Adrenal gland (tissue), 12 donors: ENCODE measurements around the gene ITGA11. TPM values are rescaled to one million over a fixed set of nuclear protein-coding genes. Genes with fewer than 3 reads are reported as not detected.
A peak's percentile ranks its signal among the peaks of the same experiment; 100 is the strongest.

ENCODE experiments used
- DNase-seq, 7 donors: peaks; one replicate each; pipeline ENCODE4 v3.0.0-alpha.2; 2019 to 2020
- H3K27ac ChIP-seq, 5 donors: fragments of 200-600 bp; sonication (generic) in 4 of 5; 1 replicate in 3 of 5; 2 replicates in 2 of 5; pipeline versions ENCODE4 v1.5.1 to v1.8.0; 2016 to 2020; ENCODE audit warnings: mild to moderate bottlenecking in 1 of 5
- H3K27me3 ChIP-seq: fragments of 200-600 bp; 2 replicates; pipeline ENCODE4 v1.8.0; 2021
- H3K36me3 ChIP-seq, 2 donors: fragments of 200-600 bp; replicated peaks in 1 of 2; 1 replicate in 1 of 2; 2 replicates in 1 of 2; pipeline versions ENCODE4 v1.5.1 to v1.8.0; 2018 to 2022
- H3K4me1 ChIP-seq, 2 donors: fragments of 200-600 bp; replicated peaks in 1 of 2; 1 replicate in 1 of 2; 2 replicates in 1 of 2; pipeline versions ENCODE4 v1.5.1 to v1.8.0; 2018 to 2021
- H3K4me3 ChIP-seq, 4 donors: fragments of 200-600 bp; sonication (generic) in 3 of 4; one replicate each; pipeline ENCODE4 v1.5.1; 2016 to 2018
- H3K9me3 ChIP-seq, 3 donors: fragments of 200-600 bp; sonication (generic) in 1 of 3; replicated peaks in 1 of 3; 1 replicate in 2 of 3; 2 replicates in 1 of 3; pipeline versions ENCODE4 v1.5.1 to v1.8.0; 2016 to 2021
- POLR2A ChIP-seq, 2 donors: fragments of 450-650 bp; IDR thresholded peaks; one replicate each; pipeline ENCODE4 v1.6.1; 2017; ENCODE audit warnings: antibody characterized with exemption in 2 of 2, mild to moderate bottlenecking in 2 of 2, moderate library complexity in 1 of 2
- WGBS, 4 donors: extraction: QIAGEN DNeasy Blood & Tissue Kit in 2 of 4; methylation state at CpG; one replicate each; pipeline versions ENCODE4 v1.1.5 to v1.1.7; 2013 to 2017; 5-methylcytosine and 5-hydroxymethylcytosine counted together
- intact Hi-C, 2 donors: fragments of 100-400 bp; cut with DNase I; formaldehyde crosslinking; loops; one replicate each; pipeline versions ENCODE4 v1.14.1 to v1.15.0; 2022 to 2023
- polyA plus RNA-seq, 3 donors: library from polyadenylated mRNA; stranded (reverse); fragments of 200-250 nt in 2 of 3; fragments of 350-450 nt in 1 of 3; fragmentation: Illumina TruSeq in 1 of 3; extraction: RNeasy Lipid Tissue Mini Kit (QIAGEN cat#74804) in 1 of 3; gene quantifications; one replicate each; pipeline ENCODE4 v1.2.3, GENCODE V29; 2013 to 2014
- total RNA-seq, 9 donors: library from RNA; depleted of rRNA in 4 of 9; stranded (reverse); fragments of >200 nt in 4 of 9; fragments of 120-200 nt in 1 of 9; fragmentation: NEBNext Ultra II Directional in 1 of 9; extraction: Animal tissue kit (Norgen Biotek cat#: 25700) in 1 of 9; gene quantifications; one replicate each; pipeline versions ENCODE4 v1.1.0 to v1.2.4, GENCODE V29; 2013 to 2023
- TF ChIP-seq, protein P1 (sequence below), 6 experiments: fragments of 450-650 bp in 4 of 6; fragments of 200-600 bp in 2 of 6; sonication (generic) in 1 of 6; IDR thresholded peaks; 1 replicate in 5 of 6; 2 replicates in 1 of 6; pipeline versions ENCODE4 v1.5.1 to v1.8.0; 2016 to 2021; ENCODE audit warnings: antibody characterized with exemption in 6 of 6, mild to moderate bottlenecking in 2 of 6, moderate library complexity in 1 of 6
- donor health status: healthy with polysubstance abuse.
- donor health status: Bipolar disorder and iron deficiency.
- donor health status: DM: yes; HTN: yes; CAD: no.
- donor health status: DM: no; HTN: no; CAD: no.
- donor health status: DM: no; HTN: no; CAD: no.
- donor health status: DM: yes; HTN: yes; CAD: no.

ITGA11 gene
- total and polyA plus RNA-seq, 12 donors = 1.4 to 52.5 (median 7.5) TPM

DNA sequence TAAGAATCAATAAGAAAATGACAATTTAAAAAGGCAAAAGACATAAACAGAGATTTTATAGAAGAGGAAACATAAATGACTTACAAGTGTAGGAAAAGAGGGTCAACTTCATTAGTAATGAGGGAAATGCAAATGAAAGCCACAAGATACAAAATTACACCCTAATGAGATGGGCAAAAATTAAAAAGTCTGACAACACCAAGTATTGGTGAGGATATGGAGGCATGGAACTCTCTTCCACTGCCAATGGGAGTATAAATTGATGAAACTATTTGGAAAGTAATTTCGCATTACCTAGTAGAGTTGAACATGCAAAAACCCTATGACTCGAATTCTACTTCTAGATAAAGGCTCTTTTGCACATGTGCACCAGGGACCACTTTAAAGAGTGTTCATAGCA lies 28.2 kb upstream of the ITGA11 start:
- Histone ChIP-seq H3K9me3 (no peaks in the 10 kb centered on the region), H3K27me3 (no peaks in the 10 kb centered on the region), H3K4me3 (no peak overlapping the region), H3K27ac (no peak overlapping the region), H3K36me3 (no peaks in the 10 kb centered on the region), H3K4me1 (no peaks in the 10 kb centered on the region)
- WGBS, 4 donors = 64 to 77% (median 67%) methylated on average over 1 to 2 of the region's 2 CpGs
- intact Hi-C loops = loop anchor here in 1 of 2 donors (10.0 kb wide), 1 partner anchor 135 kb away; no protein-coding TSS in a partner anchor
- no peak for DNase-seq
- TF ChIP-seq POLR2A (IDR thresholded peaks at IDR 0.05) = no peak
- TF ChIP-seq, protein P1, sequence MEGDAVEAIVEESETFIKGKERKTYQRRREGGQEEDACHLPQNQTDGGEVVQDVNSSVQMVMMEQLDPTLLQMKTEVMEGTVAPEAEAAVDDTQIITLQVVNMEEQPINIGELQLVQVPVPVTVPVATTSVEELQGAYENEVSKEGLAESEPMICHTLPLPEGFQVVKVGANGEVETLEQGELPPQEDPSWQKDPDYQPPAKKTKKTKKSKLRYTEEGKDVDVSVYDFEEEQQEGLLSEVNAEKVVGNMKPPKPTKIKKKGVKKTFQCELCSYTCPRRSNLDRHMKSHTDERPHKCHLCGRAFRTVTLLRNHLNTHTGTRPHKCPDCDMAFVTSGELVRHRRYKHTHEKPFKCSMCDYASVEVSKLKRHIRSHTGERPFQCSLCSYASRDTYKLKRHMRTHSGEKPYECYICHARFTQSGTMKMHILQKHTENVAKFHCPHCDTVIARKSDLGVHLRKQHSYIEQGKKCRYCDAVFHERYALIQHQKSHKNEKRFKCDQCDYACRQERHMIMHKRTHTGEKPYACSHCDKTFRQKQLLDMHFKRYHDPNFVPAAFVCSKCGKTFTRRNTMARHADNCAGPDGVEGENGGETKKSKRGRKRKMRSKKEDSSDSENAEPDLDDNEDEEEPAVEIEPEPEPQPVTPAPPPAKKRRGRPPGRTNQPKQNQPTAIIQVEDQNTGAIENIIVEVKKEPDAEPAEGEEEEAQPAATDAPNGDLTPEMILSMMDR (IDR thresholded peaks at IDR 0.05) = no peak

DNA sequence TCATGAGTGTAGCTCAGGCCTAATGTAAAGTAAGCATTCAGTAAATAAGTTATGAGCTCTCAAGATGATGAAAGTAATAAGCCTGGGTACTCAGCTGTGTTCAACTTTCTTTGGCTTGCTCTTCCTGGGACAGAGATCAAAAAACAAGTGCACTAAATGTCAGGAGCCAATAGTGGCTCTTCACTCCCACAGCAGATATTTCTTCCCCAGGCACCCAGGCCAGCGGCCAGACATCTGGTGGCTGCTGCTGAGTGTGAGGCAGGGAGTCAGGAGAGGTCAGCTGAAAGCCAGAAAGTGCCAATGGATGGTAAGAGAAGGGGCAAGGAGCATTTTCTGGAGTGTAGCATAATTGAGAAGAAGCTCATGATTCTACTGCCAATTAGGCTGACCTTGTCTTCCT lies 18.2 kb upstream of the ITGA11 start:
- no peak overlapping the region for H3K27ac ChIP-seq
- 59 to 89% (median 66%) methylated on average over 1 of the region's 1 CpG for WGBS, 4 donors
- H3K27me3 ChIP-seq = no peaks in the 10 kb centered on the region
- TF ChIP-seq POLR2A (IDR thresholded peaks at IDR 0.05) = no peak
- TF ChIP-seq, protein P1 (IDR thresholded peaks at IDR 0.05) = no peak
- no peak for DNase-seq
- intact Hi-C loops = no loop called here
- H3K36me3 ChIP-seq = no peaks in the 10 kb centered on the region
- no peaks in the 10 kb centered on the region for H3K4me1 ChIP-seq
- H3K4me3 ChIP-seq = no peak overlapping the region
- no peaks in the 10 kb centered on the region for H3K9me3 ChIP-seq

DNA sequence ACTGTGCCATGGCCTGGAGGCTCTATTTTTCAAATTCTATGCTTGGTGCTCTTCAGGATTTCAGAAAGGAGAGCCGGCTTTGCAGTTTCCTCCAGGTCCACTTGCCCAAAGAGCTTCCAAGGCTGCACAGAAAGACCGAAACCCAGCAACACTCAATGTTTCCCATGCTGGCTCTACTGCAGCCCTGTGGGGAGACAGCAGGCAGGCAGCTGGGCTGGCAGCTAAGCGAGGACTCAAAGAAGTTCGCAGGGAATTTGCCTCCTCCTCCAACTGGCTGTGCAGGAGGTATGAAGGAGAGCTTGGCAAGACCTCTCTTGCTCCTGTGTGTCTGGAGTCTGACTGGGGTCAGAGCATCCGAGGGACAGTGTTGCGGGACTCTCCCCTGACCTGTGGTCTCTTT lies 17.4 kb upstream of the ITGA11 start:
- WGBS, 4 donors = 66 to 96% (median 82%) methylated on average over 6 of the region's 6 CpGs
- Histone ChIP-seq H3K4me1 (no peaks in the 10 kb centered on the region), H3K27me3 (no peaks in the 10 kb centered on the region), H3K27ac (no peak overlapping the region), H3K36me3 (no peaks in the 10 kb centered on the region), H3K9me3 (no peaks in the 10 kb centered on the region), H3K4me3 (no peak overlapping the region)
- intact Hi-C loops = no loop called here
- no peak for TF ChIP-seq POLR2A (IDR thresholded peaks at IDR 0.05)
- no peak for DNase-seq

DNA sequence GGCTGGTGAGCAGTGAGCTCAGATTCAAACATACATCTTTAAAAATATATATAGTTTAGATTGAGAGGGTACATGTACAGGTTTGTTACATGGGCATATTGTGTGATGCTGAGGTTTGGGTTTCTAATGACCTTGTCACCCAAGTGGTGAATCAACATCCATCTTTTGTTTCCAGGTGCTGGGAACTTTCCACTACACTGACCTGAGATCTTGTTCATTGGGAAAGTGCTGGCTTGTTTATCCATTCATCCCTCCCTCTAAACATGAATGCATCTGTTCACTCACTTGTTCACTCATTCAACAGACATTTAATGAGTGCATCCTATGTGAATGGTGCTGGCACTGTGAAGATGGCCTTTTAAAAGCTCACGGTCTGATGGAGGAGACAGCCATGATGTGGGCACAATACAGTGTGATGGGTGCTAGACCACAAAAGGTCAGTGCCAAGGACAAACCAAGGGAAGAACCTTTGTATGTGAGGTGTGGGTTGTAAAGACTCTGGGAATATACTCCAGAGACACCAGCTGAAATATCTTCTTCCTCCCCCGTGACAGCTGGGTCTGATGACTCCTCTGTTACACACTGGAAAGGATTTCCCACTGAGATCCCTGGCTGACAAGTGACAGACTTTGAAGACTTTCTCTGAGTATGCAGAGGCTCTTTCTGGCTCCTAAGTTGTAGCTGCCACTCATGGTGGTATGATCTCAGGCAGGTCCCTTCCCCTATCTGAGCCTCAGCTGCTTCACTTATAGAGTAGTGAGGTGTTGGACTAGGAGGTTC lies 16.2 kb upstream of the ITGA11 start:
- TF ChIP-seq POLR2A (IDR thresholded peaks at IDR 0.05) = no peak
- intact Hi-C loops = no loop called here
- H3K4me1 ChIP-seq = no peaks in the 10 kb centered on the region
- no peaks in the 10 kb centered on the region for H3K36me3 ChIP-seq
- no peaks in the 10 kb centered on the region for H3K27me3 ChIP-seq
- H3K9me3 ChIP-seq = no peaks in the 10 kb centered on the region
- 30 to 47% (median 41%) methylated on average over 2 of the region's 2 CpGs for WGBS, 4 donors
- peak in 1 of 7 donors; percentile 1 for DNase-seq
- H3K4me3 ChIP-seq = no peak overlapping the region
- no peak overlapping the region for H3K27ac ChIP-seq

DNA sequence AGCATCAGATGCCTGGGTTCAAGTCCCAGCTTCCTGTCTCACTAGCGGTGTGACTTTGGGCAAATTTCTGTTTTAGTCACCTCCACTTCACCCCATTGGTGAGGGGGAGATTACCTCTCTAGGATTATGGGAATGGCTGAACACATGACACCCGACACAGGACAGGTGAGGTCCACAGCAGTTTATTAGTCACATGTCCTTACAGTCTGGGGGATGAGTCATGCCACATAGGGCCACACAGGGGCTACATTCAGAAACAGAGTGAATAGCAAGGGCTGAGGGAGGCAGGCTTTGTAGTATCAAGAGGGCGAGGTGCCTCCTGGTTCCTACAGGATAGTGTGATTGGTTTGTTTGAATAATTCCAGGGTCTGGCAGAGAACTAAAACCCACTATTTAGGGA lies 15.2 kb upstream of the ITGA11 start:
- 82 to 91% (median 88%) methylated on average over 2 to 3 of the region's 3 CpGs for WGBS, 4 donors
- Histone ChIP-seq H3K27me3 (no peaks in the 10 kb centered on the region), H3K4me3 (no peak overlapping the region), H3K27ac (no peak overlapping the region), H3K36me3 (no peaks in the 10 kb centered on the region), H3K4me1 (no peaks in the 10 kb centered on the region), H3K9me3 (no peaks in the 10 kb centered on the region)
- DNase-seq = no peak
- no peak for TF ChIP-seq POLR2A (IDR thresholded peaks at IDR 0.05)
- TF ChIP-seq, protein P1 (IDR thresholded peaks at IDR 0.05) = no peak
- intact Hi-C loops = no loop called here
